IMR-90 (cell line): Measurements from ENCODE around the gene MARCHF3. TPM values are rescaled to one million over a fixed set of nuclear protein-coding genes. Genes with fewer than 3 reads are reported as not detected.

Source experiments
- ATAC-seq: fragments of 200-7000 bp; cut with Tn5 transposase; 2 replicates; pipeline ENCODE4 v1.9.1; 2020; ENCODE audit warnings: low read depth, mild to moderate bottlenecking, moderate library complexity
- BruUV-seq: library from RNA; stranded (reverse); fragments of 400-500 nt; replicated peaks from 2 replicates; lab custom pipeline; 2021; lab: Mats Ljungman, UMichigan
- CTCF ChIA-PET: fragments of 300-600 bp; formaldehyde crosslinking; extraction: SDS; loops from one replicate; lab custom pipeline; 2021; ENCODE audit warnings: antibody characterized with exemption; lab: Yijun Ruan, JAX
- POLR2A ChIA-PET: fragments of 300-600 bp; sonication (Branson Sonifier 250); formaldehyde crosslinking; loops from one replicate; lab custom pipeline; 2022; ENCODE audit warnings: antibody characterized with exemption; ENCODE audit not compliant: unreplicated experiment; lab: Charles Lee
- DNase-seq: peaks from one replicate; pipeline ENCODE4 v3.0.0; 2013
- H2AFZ ChIP-seq: replicated peaks from 2 replicates; pipeline ENCODE3; 2013; ENCODE audit warnings: low read length, mild to moderate bottlenecking; ENCODE audit not compliant: poor library complexity
- H2AK5ac ChIP-seq: 2 replicates; pipeline ENCODE4 v1.6.1; 2013; ENCODE audit warnings: low read depth, low read length, inconsistent platforms
- H2AK9ac ChIP-seq: replicated peaks from 2 replicates; pipeline ENCODE3; 2013; ENCODE audit warnings: mild to moderate bottlenecking, low read depth, low read length, moderate library complexity; ENCODE audit not compliant: poor library complexity
- H2BK120ac ChIP-seq: 2 replicates; pipeline ENCODE4 v1.6.1; 2013; ENCODE audit warnings: low read depth, low read length, inconsistent platforms
- H2BK15ac ChIP-seq: 3 replicates; pipeline ENCODE4 v1.6.1; 2013; ENCODE audit warnings: low read depth, low read length, inconsistent platforms
- H2BK20ac ChIP-seq: 2 replicates; pipeline ENCODE4 v1.6.1; 2013; ENCODE audit warnings: low read depth, mild to moderate bottlenecking, inconsistent platforms, low read length, moderate library complexity
- H2BK5ac ChIP-seq: 2 replicates; pipeline ENCODE4 v1.6.1; 2013; ENCODE audit warnings: mild to moderate bottlenecking, low read depth, low read length, inconsistent platforms; ENCODE audit not compliant: poor library complexity, severe bottlenecking
- H3K14ac ChIP-seq: replicated peaks from 2 replicates; pipeline ENCODE4 v1.6.1; 2013; ENCODE audit warnings: low read depth, low read length, inconsistent platforms
- H3K18ac ChIP-seq: 2 replicates; pipeline ENCODE4 v1.6.1; 2013; ENCODE audit warnings: low read depth, low read length, control low read depth
- H3K23ac ChIP-seq: 2 replicates; pipeline ENCODE4 v1.6.1; 2013; ENCODE audit warnings: low read depth, low read length, inconsistent platforms
- H3K27ac ChIP-seq: 2 replicates; pipeline ENCODE4 v1.5.1; 2013; ENCODE audit warnings: mild to moderate bottlenecking, control low read depth, low read length; ENCODE audit not compliant: insufficient read depth
- H3K27me3 ChIP-seq: 2 replicates; pipeline ENCODE4 v1.6.1; 2013; ENCODE audit warnings: low read length; ENCODE audit not compliant: control insufficient read depth, insufficient read depth
- H3K36me3 ChIP-seq: 2 replicates; pipeline ENCODE4 v1.6.1; 2013; ENCODE audit warnings: low read length, mixed read lengths; ENCODE audit not compliant: control insufficient read depth, insufficient read depth
- H3K4ac ChIP-seq: 2 replicates; pipeline ENCODE4 v1.6.1; 2013; ENCODE audit warnings: low read depth, low read length, inconsistent platforms
- H3K4me1 ChIP-seq: 2 replicates; pipeline ENCODE4 v1.6.1; 2013; ENCODE audit warnings: low read length, mixed read lengths; ENCODE audit not compliant: control insufficient read depth, insufficient read depth
- H3K4me2 ChIP-seq: 2 replicates; pipeline ENCODE4 v1.6.1; 2013; ENCODE audit warnings: low read depth, mild to moderate bottlenecking, control low read depth, low read length, moderate library complexity
- H3K4me3 ChIP-seq: 2 replicates; pipeline ENCODE4 v1.5.1; 2013; ENCODE audit warnings: low read depth, mild to moderate bottlenecking, control low read depth, low read length, moderate library complexity; ENCODE audit not compliant: insufficient read depth
- H3K56ac ChIP-seq: 2 replicates; pipeline ENCODE4 v1.6.1; 2013; ENCODE audit warnings: low read length, inconsistent platforms; ENCODE audit not compliant: insufficient read depth; ENCODE audit errors: extremely low read depth
- H3K79me1 ChIP-seq, 2 experiments: 2 replicates each; pipeline ENCODE4 v1.6.1; 2013; ENCODE audit warnings: low read length in 2 of 2, inconsistent platforms in 1 of 2, low read depth in 1 of 2
- H3K9ac ChIP-seq: 2 replicates; pipeline ENCODE4 v1.6.1; 2013; ENCODE audit warnings: low read depth, low read length, control low read depth
- H3K9me1 ChIP-seq: 2 replicates; pipeline ENCODE4 v1.6.1; 2013; ENCODE audit warnings: low read length, inconsistent platforms; ENCODE audit not compliant: insufficient read depth
- H3K9me3 ChIP-seq: 2 replicates; pipeline ENCODE4 v1.6.1; 2013; ENCODE audit warnings: low read length; ENCODE audit not compliant: control insufficient read depth, insufficient read depth
- H4K20me1 ChIP-seq: 2 replicates; pipeline ENCODE4 v1.6.1; 2013; ENCODE audit warnings: low read length, inconsistent platforms; ENCODE audit not compliant: insufficient read depth
- H4K5ac ChIP-seq: 2 replicates; pipeline ENCODE4 v1.6.1; 2013; ENCODE audit warnings: mild to moderate bottlenecking, low read depth, low read length, control low read depth
- H4K8ac ChIP-seq, 2 experiments: 2 replicates each; pipeline ENCODE4 v1.6.1; 2013; ENCODE audit warnings: low read depth in 2 of 2, low read length in 2 of 2, control low read depth in 1 of 2, inconsistent platforms in 1 of 2
- H4K91ac ChIP-seq: 2 replicates; pipeline ENCODE4 v1.6.1; 2013; ENCODE audit warnings: low read depth, low read length, inconsistent platforms; ENCODE audit not compliant: insufficient read depth
- MAFK ChIP-seq: IDR thresholded peaks from 2 replicates; pipeline ENCODE4 v1.6.1; 2012; ENCODE audit warnings: low read depth, low read length, improper control_type of control experiment
- MXI1 ChIP-seq: IDR thresholded peaks from 2 replicates; pipeline ENCODE4 v1.6.1; 2012; ENCODE audit warnings: low read depth, mild to moderate bottlenecking, low read length, moderate library complexity, borderline replicate concordance
- RFX5 ChIP-seq: IDR thresholded peaks from 2 replicates; pipeline ENCODE4 v1.8.0; 2012; ENCODE audit warnings: low read depth, mild to moderate bottlenecking, low read length, moderate library complexity
- dilution Hi-C: fragments of 300-500 bp; cut with HindIII; formaldehyde crosslinking; loops from one replicate; pipeline ENCODE4 v1.14.3; 2018; ENCODE audit warnings: low sequenced_read_pairs; ENCODE audit not compliant: unreplicated experiment
- in situ Hi-C: fragments of 300-500 bp; cut with MboI; formaldehyde crosslinking; loops from 3 replicates; pipeline ENCODE4 v1.14.3; 2019; ENCODE audit warnings: low sequenced_read_pairs, inconsistent platforms, mixed read lengths
- intact Hi-C: fragments of 100-400 bp; cut with micrococcal nuclease; formaldehyde crosslinking; loops from 2 replicates; pipeline ENCODE4 v1.10.0; 2022
- polyA plus RNA-seq, 3 experiments: library from polyadenylated mRNA; depleted of rRNA; stranded (reverse); fragments of >200 nt; gene quantifications; 2 replicates each; pipeline ENCODE4 v1.2.3, GENCODE V29; 2012; ENCODE audit warnings: low replicate concordance in 1 of 3
- total RNA-seq: library from RNA; depleted of rRNA; stranded (reverse); fragments of >200 nt; gene quantifications from 2 replicates; pipeline ENCODE4 v1.2.3, GENCODE V29; 2012

MARCHF3 gene
- total and polyA plus RNA-seq, 2 of the 4 experiments (the other 2 are of a cell fraction), result 11.2 to 18.8 TPM

DNA sequence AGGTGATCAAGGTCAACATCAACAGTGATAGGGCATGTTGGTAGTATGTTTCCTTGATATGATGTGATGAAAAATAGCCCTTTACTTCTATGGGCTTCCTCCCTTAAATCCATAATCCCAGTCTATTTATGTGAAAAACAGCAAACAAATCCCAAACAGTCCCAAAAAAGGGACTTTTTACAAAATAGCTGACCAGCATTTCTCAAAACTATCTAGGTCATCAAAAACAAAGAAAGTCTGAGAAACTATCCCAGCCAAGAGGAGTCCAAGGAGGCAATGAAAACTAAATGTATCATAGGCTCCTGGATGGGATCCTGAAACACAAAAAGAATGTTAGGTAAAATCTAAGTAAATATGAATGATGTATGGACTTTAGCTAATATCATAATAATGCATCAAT lies 71.2 kb downstream of the MARCHF3 start:
- TF ChIP-seq RFX5 (no peak), MAFK (0 out of 2 replicates have a peak, but pooled peaks have one; percentile 21), MXI1 (no peak)
- in situ Hi-C loops, result no loop called here
- intact Hi-C loops, result no loop called here
- Histone ChIP-seq H4K91ac (no peak overlapping the region), H2AK9ac (no peak overlapping the region), H3K18ac (no peak overlapping the region), H3K23ac (no peak overlapping the region), H3K36me3 (no peaks in the 10 kb centered on the region), H3K56ac (no peak overlapping the region), H2BK120ac (no peak overlapping the region), H3K4me3 (no peak overlapping the region), H3K79me1 (peaks cover 5 to 9% of the 10 kb centered on the region in 2 experiments), H3K9me1 (peaks cover 5% of the 10 kb centered on the region; the same call in 1 of the 2 replicates), H4K8ac (no peak overlapping the region), H2BK20ac (no peak overlapping the region), H2AK5ac (no peak overlapping the region), H3K4me2 (no peak overlapping the region), H3K27ac (no peak overlapping the region), H2BK5ac (no peak overlapping the region), H3K9ac (no peak overlapping the region), H4K5ac (no peak overlapping the region), H3K27me3 (no peaks in the 10 kb centered on the region), H3K4ac (no peak overlapping the region), H2BK15ac (no peak overlapping the region), H3K4me1 (peaks cover 4% of the 10 kb centered on the region; the same call in 1 of the 2 replicates), H3K14ac (no peak overlapping the region), H3K9me3 (no peaks in the 10 kb centered on the region), H2AFZ (no peak overlapping the region), H4K20me1 (no peaks in the 10 kb centered on the region)
- ChIA-PET POLR2A (no interaction called here), CTCF (no interaction called here)
- dilution Hi-C loops, result no loop called here
- ATAC-seq, result no peak
- no TSS peak for BruUV-seq
- DNase-seq, result no peak
